HS-5 (cell line): ENCODE results near the gene SLC25A11.

Experiments
- DNase-seq: peaks from one replicate; pipeline ENCODE4 v3.0.0-alpha.2; 2012; ENCODE audit warnings: low read depth

SLC25A11 gene

DNA sequence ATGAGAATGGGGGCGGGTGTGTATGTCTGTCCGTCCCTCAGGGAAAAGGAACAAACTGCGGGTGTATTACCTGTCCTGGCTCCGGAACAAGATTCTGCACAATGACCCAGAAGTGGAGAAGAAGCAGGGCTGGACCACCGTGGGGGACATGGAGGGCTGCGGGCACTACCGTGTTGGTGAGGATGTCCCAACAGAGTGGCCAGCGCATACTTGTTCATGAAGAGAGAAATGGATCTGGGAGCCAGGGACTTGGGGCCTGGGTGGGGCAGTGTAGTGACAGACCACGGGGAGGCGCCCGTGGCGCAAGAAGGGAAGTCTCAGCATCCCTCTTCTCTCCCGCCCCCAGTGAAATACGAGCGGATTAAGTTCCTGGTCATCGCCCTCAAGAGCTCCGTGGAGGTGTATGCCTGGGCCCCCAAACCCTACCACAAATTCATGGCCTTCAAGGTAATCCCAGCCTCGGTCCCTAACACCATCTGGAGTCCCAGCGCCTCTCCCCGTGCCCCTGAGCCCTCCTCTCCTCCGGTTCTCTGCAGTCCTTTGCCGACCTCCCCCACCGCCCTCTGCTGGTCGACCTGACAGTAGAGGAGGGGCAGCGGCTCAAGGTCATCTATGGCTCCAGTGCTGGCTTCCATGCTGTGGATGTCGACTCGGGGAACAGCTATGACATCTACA lies 44.1 kb downstream of the SLC25A11 start:
- no peak for DNase-seq

DNA sequence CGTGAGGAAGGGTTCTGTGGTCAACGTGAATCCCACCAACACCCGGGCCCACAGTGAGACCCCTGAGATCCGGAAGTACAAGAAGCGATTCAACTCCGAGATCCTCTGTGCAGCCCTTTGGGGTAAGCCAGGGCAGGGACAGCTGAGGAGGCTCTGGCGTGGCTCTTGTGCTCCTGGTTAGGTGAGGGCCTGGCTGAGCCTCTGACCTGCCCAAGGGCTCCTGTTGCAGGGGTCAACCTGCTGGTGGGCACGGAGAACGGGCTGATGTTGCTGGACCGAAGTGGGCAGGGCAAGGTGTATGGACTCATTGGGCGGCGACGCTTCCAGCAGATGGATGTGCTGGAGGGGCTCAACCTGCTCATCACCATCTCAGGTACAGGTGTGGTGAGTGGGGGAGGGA lies 44.7 kb downstream of the SLC25A11 start:
- no peak for DNase-seq

DNA sequence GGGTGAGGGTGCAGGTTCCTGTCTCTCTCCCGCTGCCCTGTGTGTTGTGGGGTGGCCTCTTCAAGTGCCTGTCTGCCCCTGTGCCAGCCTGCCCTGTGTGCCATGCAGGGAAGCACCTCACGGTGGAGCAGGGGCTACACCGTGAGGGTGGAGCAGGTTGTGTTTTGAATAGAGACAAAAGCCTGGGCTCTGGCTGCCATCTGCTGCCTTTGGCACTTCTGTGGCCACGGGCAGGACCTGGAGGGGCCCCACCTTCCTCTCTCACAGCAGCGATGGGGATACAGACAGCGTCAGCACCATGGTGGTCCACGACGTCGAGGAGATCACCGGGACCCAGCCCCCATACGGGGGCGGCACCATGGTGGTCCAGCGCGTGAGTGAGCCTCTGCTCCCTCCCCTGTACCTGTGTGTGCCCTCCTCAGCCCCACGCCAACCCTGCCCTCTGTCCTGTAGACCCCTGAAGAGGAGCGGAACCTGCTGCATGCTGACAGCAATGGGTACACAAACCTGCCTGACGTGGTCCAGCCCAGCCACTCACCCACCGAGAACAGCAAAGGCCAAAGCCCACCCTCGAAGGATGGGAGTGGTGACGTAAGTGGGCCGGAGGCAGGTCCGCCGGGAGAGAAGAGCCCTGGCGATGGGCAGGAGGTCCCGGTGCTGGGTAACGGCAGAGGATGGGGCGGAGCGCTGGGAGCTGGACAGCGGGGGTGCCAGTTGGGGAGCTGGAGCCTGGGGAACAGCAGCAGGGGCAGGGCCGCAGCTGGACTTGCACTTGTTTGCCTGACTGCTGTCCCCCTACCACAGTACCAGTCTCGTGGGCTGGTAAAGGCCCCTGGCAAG lies 45.9 kb downstream of the SLC25A11 start:
- no peak for DNase-seq

DNA sequence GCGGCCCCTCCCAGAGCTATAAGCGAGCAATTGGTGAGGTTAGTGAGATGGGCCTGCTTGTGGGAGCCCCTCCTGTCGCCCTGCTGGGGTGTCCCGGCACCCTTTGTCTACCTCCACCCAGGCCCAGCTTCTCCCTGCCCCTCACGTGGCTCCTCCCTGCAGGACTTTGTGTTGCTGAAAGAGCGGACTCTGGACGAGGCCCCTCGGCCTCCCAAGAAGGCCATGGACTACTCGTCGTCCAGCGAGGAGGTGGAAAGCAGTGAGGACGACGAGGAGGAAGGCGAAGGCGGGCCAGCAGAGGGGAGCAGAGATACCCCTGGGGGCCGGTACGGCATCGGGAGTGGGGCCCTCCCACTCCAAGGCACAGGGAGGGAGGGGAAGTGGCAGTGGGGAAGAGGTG lies 46.6 kb downstream of the SLC25A11 start:
- DNase-seq, result no peak

DNA sequence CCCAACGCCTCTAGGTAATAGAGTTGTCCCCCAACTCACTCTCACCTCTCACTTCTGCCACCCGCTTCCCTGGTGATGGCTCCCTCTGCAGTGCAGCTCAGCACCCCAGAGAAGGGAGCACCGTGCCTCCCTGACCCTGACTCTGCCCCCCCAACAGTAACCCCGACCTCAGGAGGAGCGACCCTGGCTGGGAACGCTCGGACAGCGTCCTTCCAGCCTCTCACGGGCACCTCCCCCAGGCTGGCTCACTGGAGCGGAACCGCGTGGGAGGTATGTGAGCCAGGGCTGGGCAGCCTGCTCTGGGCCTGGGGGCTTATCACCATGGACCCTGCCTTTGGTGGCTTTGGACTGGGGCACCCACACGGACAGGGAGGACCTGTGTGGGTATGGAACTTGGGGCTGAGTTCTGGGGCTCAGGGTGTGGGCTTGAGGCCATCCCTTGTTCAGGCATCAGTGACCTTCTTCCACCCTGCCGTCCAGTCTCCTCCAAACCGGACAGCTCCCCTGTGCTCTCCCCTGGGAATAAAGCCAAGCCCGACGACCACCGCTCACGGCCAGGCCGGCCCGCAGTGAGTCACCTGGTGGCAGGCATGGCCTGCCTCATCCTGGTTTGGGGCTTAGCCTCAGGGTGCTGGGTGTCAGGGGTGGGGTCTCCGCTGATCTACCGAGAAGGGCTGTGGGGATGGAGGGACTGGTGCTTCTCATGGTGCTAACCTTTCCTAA lies 47.2 kb downstream of the SLC25A11 start:
- DNase-seq, result no peak

DNA sequence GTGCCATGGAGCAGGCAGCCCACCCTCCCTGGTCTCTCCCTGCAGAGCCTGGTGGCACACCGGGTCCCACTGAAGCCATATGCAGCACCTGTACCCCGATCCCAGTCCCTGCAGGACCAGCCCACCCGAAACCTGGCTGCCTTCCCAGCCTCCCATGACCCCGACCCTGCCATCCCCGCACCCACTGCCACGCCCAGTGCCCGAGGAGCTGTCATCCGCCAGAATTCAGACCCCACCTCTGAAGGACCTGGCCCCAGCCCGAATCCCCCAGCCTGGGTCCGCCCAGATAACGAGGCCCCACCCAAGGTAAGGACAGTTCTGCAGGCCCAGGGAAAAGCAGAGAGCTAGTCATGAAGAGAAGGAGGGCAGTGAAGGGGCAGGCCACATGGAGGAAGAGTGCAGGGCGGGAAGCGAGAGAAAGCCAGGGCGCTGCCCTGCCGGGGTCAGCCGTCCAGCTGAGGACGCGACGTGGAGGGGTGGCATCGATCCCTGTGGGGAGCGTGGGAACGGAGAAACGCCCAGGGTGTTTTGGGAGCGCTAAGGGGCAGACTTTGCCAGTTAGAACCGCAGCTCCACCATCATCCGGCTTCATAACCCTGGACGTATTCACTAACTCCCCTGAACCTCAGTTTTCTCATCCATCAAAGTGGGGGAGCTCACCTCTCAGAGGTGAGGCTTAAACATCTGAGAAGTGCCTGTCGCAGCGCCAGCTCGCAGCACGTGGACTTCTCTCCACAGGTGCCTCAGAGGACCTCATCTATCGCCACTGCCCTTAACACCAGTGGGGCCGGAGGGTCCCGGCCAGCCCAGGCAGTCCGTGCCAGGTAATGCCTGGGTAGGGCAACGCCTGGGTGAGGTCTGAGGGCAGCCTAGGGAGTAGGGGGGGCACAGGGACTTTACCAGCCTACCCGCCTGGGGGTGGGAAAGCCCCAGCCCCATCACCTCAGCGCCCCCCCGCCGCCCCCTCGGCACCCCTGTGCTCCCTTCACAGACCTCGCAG lies 48.1 kb downstream of the SLC25A11 start:
- no peak for DNase-seq

DNA sequence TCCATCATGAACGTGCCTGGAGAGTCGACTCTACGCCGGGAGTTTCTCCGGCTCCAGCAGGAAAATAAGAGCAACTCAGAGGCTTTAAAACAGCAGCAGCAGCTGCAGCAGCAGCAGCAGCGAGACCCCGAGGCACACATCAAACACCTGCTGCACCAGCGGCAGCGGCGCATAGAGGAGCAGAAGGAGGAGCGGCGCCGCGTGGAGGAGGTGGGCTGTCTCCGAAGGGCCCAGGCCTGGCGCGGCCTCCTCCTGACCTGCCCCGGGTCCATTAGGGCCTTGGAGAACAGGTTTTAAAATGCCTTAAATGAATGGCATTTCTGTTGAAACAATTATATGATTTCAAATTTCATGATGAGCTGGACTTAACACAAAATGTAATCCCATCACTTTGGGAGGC lies 52.3 kb downstream of the SLC25A11 start:
- no peak for DNase-seq
